GM12801 (cell line): ENCODE data around the gene CHMP1A.

Source experiments
- TF ChIP-seq, protein P1 (sequence below): IDR thresholded peaks from one replicate; pipeline ENCODE4 v1.5.1; 2011; ENCODE audit warnings: control low read depth; ENCODE audit not compliant: insufficient read length; ENCODE audit errors: extremely low read depth

The CHMP1A gene

DNA sequence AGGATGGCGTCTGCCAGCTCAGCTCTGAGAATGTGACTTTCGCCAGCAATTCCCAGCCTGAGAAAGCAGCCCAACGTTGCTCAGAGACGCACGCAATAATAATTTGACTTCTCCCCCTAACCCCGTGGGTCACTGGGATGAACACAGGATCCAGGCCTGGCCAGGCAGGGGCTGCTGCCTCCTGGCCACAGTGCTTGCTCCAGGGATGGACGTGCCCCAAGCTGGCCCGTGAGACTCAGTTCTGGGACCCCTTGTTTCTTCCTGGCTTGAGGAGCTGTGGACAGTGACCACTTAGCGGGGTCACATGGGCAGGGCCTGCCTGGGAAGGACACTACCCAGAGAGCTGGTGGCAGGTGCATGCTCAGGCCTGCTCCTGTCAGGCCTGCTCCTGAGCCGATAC, 57.6 kb downstream of the CHMP1A start:
- TF ChIP-seq, protein P1, sequence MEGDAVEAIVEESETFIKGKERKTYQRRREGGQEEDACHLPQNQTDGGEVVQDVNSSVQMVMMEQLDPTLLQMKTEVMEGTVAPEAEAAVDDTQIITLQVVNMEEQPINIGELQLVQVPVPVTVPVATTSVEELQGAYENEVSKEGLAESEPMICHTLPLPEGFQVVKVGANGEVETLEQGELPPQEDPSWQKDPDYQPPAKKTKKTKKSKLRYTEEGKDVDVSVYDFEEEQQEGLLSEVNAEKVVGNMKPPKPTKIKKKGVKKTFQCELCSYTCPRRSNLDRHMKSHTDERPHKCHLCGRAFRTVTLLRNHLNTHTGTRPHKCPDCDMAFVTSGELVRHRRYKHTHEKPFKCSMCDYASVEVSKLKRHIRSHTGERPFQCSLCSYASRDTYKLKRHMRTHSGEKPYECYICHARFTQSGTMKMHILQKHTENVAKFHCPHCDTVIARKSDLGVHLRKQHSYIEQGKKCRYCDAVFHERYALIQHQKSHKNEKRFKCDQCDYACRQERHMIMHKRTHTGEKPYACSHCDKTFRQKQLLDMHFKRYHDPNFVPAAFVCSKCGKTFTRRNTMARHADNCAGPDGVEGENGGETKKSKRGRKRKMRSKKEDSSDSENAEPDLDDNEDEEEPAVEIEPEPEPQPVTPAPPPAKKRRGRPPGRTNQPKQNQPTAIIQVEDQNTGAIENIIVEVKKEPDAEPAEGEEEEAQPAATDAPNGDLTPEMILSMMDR: no peak

DNA sequence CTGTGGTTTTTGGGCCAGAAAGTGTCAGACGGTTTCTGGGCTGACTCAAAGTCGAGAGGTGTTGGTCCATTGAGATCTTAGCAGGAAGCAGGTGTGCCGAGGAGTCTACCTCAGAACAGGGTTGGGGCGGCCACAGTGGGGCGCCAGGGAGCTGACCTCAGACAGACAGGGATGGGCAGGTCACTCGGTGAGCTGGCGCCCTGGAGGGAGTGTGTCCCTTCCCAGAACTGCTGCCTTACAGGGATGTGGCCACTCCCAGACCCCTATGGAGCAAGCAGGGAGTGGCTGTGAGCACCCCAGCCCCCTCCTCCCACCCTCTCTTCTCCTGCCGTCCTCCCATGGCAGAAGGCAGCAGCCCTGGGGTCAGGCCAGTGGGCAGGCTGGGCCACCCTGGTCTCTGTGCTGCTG, 58.1 kb downstream of the CHMP1A start:
- TF ChIP-seq, protein P1: no peak

DNA sequence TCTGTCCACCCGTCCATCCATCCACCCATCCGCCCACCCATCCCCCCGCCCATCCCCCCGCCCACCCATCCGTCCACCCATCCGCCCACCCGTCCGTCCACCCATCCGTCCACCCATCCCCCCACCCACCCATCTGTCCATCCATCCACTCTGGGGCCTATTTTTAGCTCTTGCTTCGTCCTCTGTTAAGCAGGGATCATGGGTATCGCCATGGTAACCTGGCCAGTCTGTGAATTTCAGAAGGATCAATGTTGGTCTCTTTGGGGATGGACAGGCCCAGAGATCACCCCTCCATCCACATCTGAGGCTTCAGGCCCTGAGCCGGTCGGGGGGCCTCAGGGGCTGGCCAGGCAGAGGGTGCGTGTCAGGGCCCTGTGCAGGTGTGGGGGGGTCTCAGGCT, 59.3 kb downstream of the CHMP1A start:
- TF ChIP-seq, protein P1: no peak

DNA sequence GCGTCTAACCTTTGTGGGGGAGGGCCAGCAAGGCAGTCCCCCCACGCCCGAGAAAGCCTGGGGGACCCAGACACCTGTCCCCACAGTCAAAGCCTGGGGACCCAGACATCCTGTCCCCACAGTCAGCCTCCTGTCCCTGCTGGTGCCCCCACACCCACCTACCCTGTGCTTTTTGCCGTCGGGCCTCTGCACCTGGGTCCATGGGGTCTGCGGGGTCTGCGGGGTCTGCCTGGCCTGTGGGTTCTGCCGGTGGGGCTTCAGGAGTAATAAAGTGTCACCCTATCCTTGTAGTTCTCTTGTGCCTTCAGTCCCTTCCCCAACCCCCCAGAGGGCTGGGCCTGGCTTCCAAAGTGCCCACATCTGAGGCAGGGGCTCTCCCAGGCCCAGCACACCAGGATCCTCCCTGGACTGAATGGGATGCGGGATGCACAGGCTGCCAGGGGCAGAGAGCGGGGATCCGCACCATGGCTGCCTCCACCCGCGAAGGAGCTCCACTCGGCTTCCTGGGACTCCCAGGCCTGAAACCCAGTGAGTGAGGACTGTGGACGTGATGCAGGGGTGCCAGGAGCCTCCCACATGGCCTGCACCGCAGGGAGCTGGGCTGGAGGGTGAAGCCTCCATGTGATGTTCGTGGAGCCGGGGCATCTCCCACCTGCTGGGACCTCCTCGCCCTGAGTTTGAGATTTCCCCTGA, 60.4 kb downstream of the CHMP1A start:
- TF ChIP-seq, protein P1: no peak

DNA sequence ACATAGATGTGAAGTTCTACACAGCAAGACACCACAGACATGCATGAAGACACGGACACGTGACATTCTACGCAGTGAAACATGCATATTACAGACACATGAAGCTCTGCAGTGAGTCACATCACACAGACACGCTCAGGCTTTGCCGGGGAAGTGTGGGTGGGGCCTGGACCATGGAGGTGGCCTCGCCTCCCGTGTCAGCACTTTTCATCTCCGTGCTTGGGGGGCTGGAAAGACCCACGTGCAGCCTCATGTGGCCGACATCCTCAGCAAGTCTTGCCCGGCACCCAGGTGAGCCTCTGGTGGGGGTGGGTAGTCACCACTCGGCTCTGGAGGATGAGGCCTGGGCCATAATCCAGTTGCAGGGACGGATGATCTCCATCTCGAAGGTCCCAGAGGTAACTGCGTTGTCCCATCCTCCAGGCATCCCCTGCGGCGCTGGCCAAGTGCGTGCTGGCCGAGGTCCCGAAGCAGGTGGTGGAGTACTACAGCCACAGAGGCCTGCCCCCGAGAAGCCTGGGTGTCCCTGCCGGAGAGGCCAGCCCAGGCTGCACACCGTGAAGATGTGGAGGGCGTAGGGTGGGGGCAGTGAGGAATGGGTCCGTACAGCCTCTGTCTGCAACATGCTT, 61.3 kb downstream of the CHMP1A start:
- TF ChIP-seq, protein P1: no peak

DNA sequence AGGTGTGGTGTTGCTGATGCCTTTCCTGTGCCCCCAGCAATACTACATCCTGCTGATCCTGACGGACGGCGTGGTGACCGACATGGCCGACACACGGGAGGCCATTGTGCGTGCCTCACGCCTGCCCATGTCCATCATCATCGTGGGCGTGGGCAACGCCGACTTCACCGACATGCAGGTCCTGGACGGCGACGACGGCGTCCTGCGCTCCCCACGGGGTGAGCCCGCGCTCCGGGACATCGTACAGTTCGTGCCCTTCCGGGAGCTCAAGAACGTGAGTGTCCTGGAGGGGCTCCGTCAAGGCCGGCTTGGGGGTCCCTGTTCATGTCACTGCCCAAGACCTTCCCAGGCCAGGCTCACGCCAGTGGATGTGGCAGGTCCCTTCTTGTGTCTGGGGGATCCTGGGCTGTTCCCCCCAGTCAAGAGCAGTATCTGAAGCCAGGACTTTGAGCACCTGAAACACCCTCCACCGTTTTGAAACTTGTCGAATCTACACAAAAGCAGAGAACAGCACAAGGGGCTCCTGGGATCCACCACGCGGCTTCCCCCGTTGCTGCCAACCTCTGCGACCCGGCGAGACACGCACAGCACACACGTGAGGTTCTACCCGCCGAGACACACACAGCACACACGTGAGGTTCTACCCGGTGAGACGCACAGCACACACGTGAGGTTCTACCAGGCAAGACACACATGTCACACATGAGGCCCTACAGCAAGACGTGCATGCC, 62.0 kb downstream of the CHMP1A start:
- TF ChIP-seq, protein P1: no peak
